ENCODE results near the gene DGKG.

DGKG gene

GRCh38 chr3:186132487-186132886 is 229.5 kb downstream of the DGKG start:
- no peak for DNase-seq

- DNase-seq = no peak
These were observed 232.8 kb downstream of the DGKG start for GRCh38 chr3:186129206-186129605.

GRCh38 chr3:186128158-186128557 is 233.9 kb downstream of the DGKG start:
- DNase-seq = no peak

GRCh38 chr3:186127463-186127862 is 234.6 kb downstream of the DGKG start:
- no peak for DNase-seq

- no peak for DNase-seq
These were observed 236.9 kb downstream of the DGKG start for GRCh38 chr3:186125118-186125517.

GRCh38 chr3:186124592-186124991 is 237.4 kb downstream of the DGKG start:
- DNase-seq = no peak

GRCh38 chr3:186123012-186123411 is 239.0 kb downstream of the DGKG start:
- DNase-seq = no peak

GRCh38 chr3:186121968-186122367 is 240.1 kb downstream of the DGKG start:
- DNase-seq = no peak

GRCh38 chr3:186121278-186121677 is 240.8 kb downstream of the DGKG start:
- DNase-seq = no peak

GRCh38 chr3:186119499-186119898 is 242.5 kb downstream of the DGKG start:
- no peak for DNase-seq

GRCh38 chr3:186118692-186119091 is 243.3 kb downstream of the DGKG start:
- no peak for DNase-seq

- DNase-seq = no peak
These were observed 244.4 kb downstream of the DGKG start for GRCh38 chr3:186117521-186118134.

- no peak for DNase-seq
These were observed 246.6 kb downstream of the DGKG start for GRCh38 chr3:186115239-186115996.

- DNase-seq = no peak
These were observed 250.8 kb downstream of the DGKG start for GRCh38 chr3:186110975-186111974.

GRCh38 chr3:186109897-186110803 is 251.9 kb downstream of the DGKG start:
- no peak for DNase-seq

GRCh38 chr3:186108941-186109865 is 252.8 kb downstream of the DGKG start, which contains the start of gene ETV5:
Gene ETV5 (minus strand): TSS chr3:186109089. CDS start chr3:186105868, 3,221 bp downstream.
- peak; percentile 72 for DNase-seq

GRCh38 chr3:186108106-186108940 is 253.7 kb downstream of the DGKG start:
- no peak for DNase-seq

GRCh38 chr3:186107215-186108105 is 254.6 kb downstream of the DGKG start:
- DNase-seq = peak; percentile 15

GRCh38 chr3:186105543-186105942 is 256.5 kb downstream of the DGKG start:
- no peak for DNase-seq
